Measurements from ENCODE around the gene SPNS2.

The SPNS2 gene, protein sequence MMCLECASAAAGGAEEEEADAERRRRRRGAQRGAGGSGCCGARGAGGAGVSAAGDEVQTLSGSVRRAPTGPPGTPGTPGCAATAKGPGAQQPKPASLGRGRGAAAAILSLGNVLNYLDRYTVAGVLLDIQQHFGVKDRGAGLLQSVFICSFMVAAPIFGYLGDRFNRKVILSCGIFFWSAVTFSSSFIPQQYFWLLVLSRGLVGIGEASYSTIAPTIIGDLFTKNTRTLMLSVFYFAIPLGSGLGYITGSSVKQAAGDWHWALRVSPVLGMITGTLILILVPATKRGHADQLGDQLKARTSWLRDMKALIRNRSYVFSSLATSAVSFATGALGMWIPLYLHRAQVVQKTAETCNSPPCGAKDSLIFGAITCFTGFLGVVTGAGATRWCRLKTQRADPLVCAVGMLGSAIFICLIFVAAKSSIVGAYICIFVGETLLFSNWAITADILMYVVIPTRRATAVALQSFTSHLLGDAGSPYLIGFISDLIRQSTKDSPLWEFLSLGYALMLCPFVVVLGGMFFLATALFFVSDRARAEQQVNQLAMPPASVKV

DNA sequence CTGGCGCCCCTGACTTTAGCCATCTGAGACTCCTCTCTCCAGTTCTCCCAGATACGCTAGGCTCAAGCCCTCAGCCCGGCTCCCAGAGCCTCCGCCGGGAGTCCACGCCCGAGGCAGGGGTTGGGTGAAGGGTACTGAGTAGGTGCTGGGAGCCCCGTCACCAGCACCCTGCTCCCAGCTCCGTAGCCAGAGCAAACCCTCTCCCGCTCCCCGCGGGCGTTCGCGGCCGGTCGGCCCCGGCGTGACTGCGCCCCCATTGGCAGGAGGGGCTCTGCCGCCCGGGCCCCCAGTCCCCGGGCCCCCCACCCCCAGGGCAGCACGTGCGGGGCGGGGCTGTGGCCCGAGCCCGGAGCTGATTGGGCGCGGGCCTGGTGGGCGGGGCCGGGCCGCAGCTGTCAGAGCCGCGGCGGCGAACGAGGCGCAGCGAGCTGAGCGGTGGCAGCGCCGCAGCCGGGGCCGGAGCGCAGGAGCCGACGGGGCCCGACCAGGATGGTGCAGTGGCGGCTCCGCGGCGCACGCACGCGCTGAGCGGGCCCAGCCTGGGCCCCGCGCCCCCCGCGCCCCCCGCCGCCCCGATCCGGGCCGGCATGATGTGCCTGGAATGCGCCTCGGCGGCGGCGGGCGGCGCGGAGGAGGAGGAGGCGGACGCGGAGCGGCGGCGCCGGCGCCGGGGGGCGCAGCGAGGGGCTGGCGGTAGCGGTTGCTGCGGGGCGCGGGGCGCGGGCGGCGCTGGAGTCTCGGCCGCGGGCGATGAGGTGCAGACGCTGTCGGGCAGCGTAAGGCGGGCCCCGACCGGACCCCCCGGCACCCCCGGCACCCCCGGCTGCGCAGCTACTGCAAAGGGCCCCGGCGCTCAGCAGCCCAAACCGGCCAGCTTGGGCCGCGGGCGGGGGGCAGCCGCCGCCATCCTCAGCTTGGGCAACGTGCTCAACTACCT is at the start of gene SPNS2:
Gene SPNS2 (plus strand): TSS at position 421 of the 937 bp plus-strand sequence. CDS start 167 bp downstream, at position 588.
- Histone ChIP-seq H3K4me3 (peak within 1 kb of the TSS; percentile 72), H3K27me3 (no peaks in the 10 kb centered on the region), H4K20me1 (peaks cover 50% of the 10 kb centered on the region), H3K9me3 (no peaks in the 10 kb centered on the region), H3K4me1 (peaks cover 72% of the 10 kb centered on the region), H3K36me3 (no peaks in the 10 kb centered on the region), H3K9ac (peak within 1 kb of the TSS; percentile 77), H3K27ac (peak within 1 kb of the TSS; percentile 63), H3K4me2 (peak within 1 kb of the TSS; percentile 98)
- TF ChIP-seq Cebpa-rat (IDR thresholded peaks at IDR 0.05) = no peak

DNA sequence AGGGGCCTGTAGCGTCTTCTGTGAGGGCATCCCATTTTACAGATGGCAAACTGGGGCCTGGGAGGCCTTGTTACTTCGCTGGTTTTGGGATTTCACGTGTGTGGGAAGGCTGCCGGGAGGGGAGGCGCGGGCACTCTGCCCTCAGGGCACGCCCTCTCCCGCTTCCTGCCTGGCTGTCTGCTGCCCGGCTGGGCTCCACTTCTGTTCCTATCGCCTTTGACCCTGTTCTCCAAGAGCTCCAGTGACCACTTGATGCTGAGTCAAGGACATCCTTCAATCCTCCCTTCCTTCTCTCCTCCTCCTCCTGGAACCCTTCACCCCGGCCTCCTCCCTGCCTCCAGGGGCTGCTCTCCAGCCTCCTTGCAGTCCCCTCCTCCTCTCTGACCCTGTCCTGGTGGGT is 48.9 kb upstream of the SPNS2 start:
- Histone ChIP-seq H3K9ac (no peak overlapping the region), H3K4me2 (no peak overlapping the region), H3K27ac (no peak overlapping the region), H3K36me3 (no peaks in the 10 kb centered on the region), H4K20me1 (no peaks in the 10 kb centered on the region), H3K4me3 (no peak overlapping the region), H3K9me3 (no peaks in the 10 kb centered on the region), H3K27me3 (no peaks in the 10 kb centered on the region), H3K4me1 (peaks cover 7% of the 10 kb centered on the region; the same call in 1 of the 2 replicates)
- no peak for TF ChIP-seq Cebpa-rat (IDR thresholded peaks at IDR 0.05)

DNA sequence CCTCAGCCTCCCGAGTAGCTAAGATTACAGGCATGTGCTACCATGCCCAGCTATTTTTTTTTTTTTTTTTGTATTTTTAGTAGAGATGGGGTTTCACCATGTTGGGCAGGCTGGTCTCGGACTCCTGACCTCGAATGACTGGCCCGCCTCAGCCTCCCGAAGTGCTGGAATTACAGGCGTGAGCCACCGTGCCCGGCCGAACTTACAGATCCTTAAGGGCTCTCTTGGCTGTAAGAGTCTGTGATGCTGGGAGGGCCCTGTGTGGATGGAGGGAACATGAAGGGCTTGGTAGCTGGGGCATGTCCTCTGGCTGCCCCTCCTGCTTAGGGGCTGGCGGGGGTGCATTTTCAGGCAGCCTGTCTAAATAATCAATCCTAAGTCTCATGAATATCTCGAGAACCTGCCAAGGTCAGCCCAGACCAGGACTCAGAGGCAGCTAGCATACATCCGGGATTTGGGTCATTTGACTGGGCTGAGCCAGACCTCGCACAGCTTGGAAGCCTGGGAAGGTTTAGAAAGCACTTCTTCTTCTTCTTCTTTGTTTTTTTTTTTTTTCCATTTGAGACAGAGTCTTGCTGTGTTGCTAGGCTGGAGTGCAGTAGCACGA is 47.9 kb upstream of the SPNS2 start:
- Histone ChIP-seq H4K20me1 (no peaks in the 10 kb centered on the region), H3K9ac (no peak overlapping the region), H3K36me3 (no peaks in the 10 kb centered on the region), H3K4me3 (no peak overlapping the region), H3K4me2 (no peak overlapping the region), H3K27ac (no peak overlapping the region), H3K27me3 (no peaks in the 10 kb centered on the region), H3K4me1 (0 out of 2 replicates have a peak, but pooled peaks cover 4% of the 10 kb centered on the region), H3K9me3 (no peaks in the 10 kb centered on the region)
- TF ChIP-seq Cebpa-rat (IDR thresholded peaks at IDR 0.05) = no peak

DNA sequence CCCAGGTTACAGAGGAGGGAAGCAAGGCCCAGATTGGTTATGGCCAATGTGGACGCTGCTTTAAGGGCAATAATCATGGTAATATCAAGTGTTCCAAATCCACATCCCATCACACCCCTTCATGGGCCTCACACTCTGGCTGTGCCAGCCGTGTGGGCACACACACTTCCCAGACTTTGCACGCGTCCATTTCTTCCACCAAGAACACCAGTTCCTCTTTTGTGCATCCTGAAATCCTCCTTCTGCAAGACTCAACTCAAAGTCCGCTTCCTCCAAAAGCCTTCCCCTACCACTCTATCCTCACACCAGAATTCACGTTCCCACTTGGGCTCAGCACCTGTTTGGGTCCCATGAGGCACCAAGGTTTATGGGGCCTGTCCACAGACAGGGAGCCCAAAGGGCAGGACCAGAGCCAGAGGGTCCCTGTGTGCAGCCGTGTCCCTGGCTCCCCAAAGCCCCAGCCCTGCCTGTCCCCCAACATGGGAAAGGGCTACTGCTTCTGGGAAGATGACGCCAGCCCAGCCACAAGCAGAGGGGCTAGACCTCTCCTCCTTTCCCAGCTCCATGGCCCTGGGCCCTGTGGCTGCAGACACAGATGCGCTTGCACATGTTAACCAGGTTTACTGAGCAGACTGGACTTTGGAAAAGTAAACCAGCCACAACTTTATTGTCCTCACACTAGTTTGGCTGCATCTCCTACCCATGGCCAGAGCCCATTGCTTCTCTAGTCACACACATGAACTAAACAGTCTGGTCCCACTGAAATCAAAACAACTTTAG is 44.7 kb upstream of the SPNS2 start:
- Histone ChIP-seq H3K9ac (no peak overlapping the region), H3K4me1 (0 out of 2 replicates have a peak, but pooled peaks cover 4% of the 10 kb centered on the region), H3K4me3 (no peak overlapping the region), H3K36me3 (no peaks in the 10 kb centered on the region), H4K20me1 (no peaks in the 10 kb centered on the region), H3K27me3 (no peaks in the 10 kb centered on the region), H3K4me2 (no peak overlapping the region), H3K9me3 (no peaks in the 10 kb centered on the region), H3K27ac (no peak overlapping the region)
- TF ChIP-seq Cebpa-rat (IDR thresholded peaks at IDR 0.05) = no peak

DNA sequence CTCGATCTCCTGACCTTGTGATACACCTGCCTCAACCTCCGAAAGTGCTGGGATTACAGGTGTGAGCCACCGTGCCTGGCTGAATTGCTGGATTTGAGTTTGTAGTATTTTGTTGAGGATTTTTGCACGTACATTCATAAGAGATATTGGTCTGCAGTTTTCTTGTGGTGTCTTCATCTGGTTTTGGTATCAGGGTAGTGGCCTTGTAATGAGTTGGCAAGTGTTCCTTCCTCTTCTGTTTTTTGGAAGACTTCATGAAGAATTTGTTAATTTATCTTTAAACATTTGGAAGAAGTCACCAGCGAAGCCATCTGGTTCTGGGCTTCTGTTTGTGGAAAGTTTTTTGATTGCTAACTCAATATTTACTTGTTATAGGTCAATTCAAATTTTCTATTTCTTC is 38.0 kb upstream of the SPNS2 start:
- H4K20me1 ChIP-seq = no peaks in the 10 kb centered on the region
- no peak overlapping the region for H3K9ac ChIP-seq
- peaks cover 15% of the 10 kb centered on the region for H3K9me3 ChIP-seq
- no peak for TF ChIP-seq Cebpa-rat (IDR thresholded peaks at IDR 0.05)
- H3K4me2 ChIP-seq = no peak overlapping the region
- H3K36me3 ChIP-seq = no peaks in the 10 kb centered on the region
- no peaks in the 10 kb centered on the region for H3K27me3 ChIP-seq
- H3K27ac ChIP-seq = no peak overlapping the region
- no peak overlapping the region for H3K4me3 ChIP-seq
- peaks cover 4% of the 10 kb centered on the region; the same call in 1 of the 2 replicates for H3K4me1 ChIP-seq

DNA sequence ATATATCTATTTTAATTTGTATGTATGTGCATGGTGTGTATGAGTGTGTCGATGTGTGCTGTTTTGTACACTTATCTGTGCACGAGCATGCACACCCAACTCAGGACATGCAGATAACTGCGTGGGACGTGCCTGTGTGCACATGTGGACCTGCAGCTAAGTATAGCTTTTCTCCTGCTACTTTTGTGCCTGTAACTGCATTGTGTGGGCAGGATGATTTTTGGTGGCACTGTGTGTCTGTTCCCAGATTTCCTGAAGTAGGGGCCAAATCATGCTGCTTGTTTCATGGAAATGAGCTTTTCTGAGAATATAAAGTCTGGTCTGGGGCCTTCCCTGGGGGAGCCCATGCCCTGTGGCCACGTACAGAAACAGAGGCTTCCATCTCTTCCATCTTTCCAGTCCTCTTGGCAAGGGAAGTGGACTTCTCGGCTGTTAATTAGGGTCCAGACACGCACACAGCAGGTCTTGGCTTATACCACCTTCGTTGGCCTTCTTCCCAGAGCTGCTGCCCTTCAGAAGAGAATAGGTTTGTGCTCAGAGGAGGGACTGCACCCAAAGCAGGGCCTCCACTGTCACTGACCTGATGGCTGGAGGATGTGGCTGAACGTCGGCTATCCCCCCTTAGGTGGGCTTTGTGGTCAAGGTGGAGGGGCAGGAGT is 34.7 kb upstream of the SPNS2 start:
- H3K9me3 ChIP-seq = peaks cover 15% of the 10 kb centered on the region
- H3K4me3 ChIP-seq = no peak overlapping the region
- no peak overlapping the region for H3K4me2 ChIP-seq
- H3K27ac ChIP-seq = no peak overlapping the region
- H3K9ac ChIP-seq = no peak overlapping the region
- TF ChIP-seq Cebpa-rat (IDR thresholded peaks at IDR 0.05) = no peak
- H3K27me3 ChIP-seq = no peaks in the 10 kb centered on the region
- peaks cover 7% of the 10 kb centered on the region; the same call in 1 of the 2 replicates for H3K4me1 ChIP-seq
- no peaks in the 10 kb centered on the region for H4K20me1 ChIP-seq
- H3K36me3 ChIP-seq = no peaks in the 10 kb centered on the region

DNA sequence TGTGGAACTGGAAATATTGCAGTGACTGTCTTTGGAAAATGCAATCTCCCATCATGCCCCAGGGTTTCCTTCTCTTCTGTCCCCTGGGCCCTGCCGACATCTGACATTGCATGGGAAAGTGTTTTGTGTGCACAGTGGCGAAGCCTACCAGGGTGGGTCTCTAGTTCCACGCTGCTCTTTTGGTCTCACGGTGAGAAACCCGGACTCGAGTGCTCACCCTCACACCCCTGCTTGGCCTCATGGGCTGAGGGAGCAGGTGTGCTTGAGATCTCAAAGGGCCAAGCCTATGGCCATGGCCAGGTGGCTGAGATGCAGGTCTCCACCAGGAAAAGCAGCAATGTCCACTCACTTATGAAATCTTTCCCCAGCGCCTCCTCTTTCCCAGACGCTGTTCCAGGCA is 32.9 kb upstream of the SPNS2 start:
- H3K36me3 ChIP-seq = no peaks in the 10 kb centered on the region
- no peaks in the 10 kb centered on the region for H3K27me3 ChIP-seq
- H3K4me3 ChIP-seq = no peak overlapping the region
- peaks cover 4% of the 10 kb centered on the region; the same call in 1 of the 2 replicates for H3K9me3 ChIP-seq
- H3K9ac ChIP-seq = no peak overlapping the region
- H3K4me1 ChIP-seq = peaks cover 7% of the 10 kb centered on the region; the same call in 1 of the 2 replicates
- no peak overlapping the region for H3K27ac ChIP-seq
- no peaks in the 10 kb centered on the region for H4K20me1 ChIP-seq
- no peak overlapping the region for H3K4me2 ChIP-seq
- TF ChIP-seq Cebpa-rat (IDR thresholded peaks at IDR 0.05) = no peak

DNA sequence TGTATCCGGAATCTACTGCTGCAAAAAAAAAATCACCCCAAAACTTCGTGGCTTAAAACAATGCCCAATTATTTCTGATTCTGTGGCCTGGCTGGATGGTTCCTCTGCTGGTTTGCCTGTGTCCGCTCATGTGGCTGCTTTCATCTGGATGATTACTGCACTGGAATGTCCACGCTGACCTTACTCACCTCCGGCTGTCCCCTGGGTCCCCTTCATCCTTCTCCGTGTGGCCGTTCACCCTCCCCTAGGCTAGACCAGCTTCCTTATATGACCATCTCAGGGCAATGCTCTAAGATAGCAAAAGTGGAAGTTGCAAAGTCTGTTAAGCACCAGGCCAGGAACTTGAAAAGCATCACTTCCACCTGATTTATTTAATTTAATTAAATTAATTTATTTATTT is 31.4 kb upstream of the SPNS2 start:
- Histone ChIP-seq H3K9me3 (no peaks in the 10 kb centered on the region), H3K9ac (no peak overlapping the region), H3K4me1 (peaks cover 7% of the 10 kb centered on the region; the same call in 1 of the 2 replicates), H3K27ac (no peak overlapping the region), H3K27me3 (no peaks in the 10 kb centered on the region), H3K4me3 (no peak overlapping the region), H4K20me1 (no peaks in the 10 kb centered on the region), H3K4me2 (no peak overlapping the region), H3K36me3 (no peaks in the 10 kb centered on the region)
- no peak for TF ChIP-seq Cebpa-rat (IDR thresholded peaks at IDR 0.05)

Data from BLaER1 (cell line).